ENCODE data around the gene ARHGEF3.
"Not testable (repeated sequence)": the region's sequence is repeated elsewhere in the genome, so short reads cannot be mapped to it uniquely, and the experiment has no call there.

Gene ARHGEF3

GRCh38 chr3:56764904-56765547, 36.7 kb downstream of the ARHGEF3 start:
- no peak for DNase-seq

- no peak for DNase-seq
These were observed 37.6 kb downstream of the ARHGEF3 start for GRCh38 chr3:56764184-56764583.

GRCh38 chr3:56763233-56763632, 38.5 kb downstream of the ARHGEF3 start:
- DNase-seq, result no peak

- no peak for DNase-seq
These were observed 39.0 kb downstream of the ARHGEF3 start for GRCh38 chr3:56762718-56763117.

- no peak for DNase-seq
These were observed 39.7 kb downstream of the ARHGEF3 start for GRCh38 chr3:56761887-56762651.

- DNase-seq, result no peak
These were observed 40.7 kb downstream of the ARHGEF3 start for GRCh38 chr3:56761023-56761422.

GRCh38 chr3:56759532-56759931, 42.2 kb downstream of the ARHGEF3 start:
- no peak for DNase-seq

- no peak for DNase-seq
These were observed 43.2 kb downstream of the ARHGEF3 start for GRCh38 chr3:56758539-56758981.

- not testable (repeated sequence) for DNase-seq
These were observed 43.7 kb downstream of the ARHGEF3 start for GRCh38 chr3:56758042-56758441.

GRCh38 chr3:56754741-56755417, 46.9 kb downstream of the ARHGEF3 start:
- DNase-seq, result no peak

GRCh38 chr3:56753206-56753820, 48.4 kb downstream of the ARHGEF3 start:
- no peak for DNase-seq

- DNase-seq, result no peak
These were observed 50.6 kb downstream of the ARHGEF3 start for GRCh38 chr3:56751056-56751707.

GRCh38 chr3:56748663-56749231, 53.0 kb downstream of the ARHGEF3 start:
- no peak for DNase-seq

GRCh38 chr3:56747150-56747549, 54.6 kb downstream of the ARHGEF3 start:
- no peak for DNase-seq

- DNase-seq, result no peak
These were observed 57.7 kb downstream of the ARHGEF3 start for GRCh38 chr3:56744016-56744415.

GRCh38 chr3:56742887-56743286, 58.9 kb downstream of the ARHGEF3 start:
- no peak for DNase-seq

- DNase-seq, result no peak
These were observed 62.7 kb downstream of the ARHGEF3 start for GRCh38 chr3:56739036-56739435.

- no peak for DNase-seq
These were observed 64.7 kb downstream of the ARHGEF3 start for GRCh38 chr3:56737006-56737405.

GRCh38 chr3:56732109-56732508, 69.6 kb downstream of the ARHGEF3 start:
- DNase-seq, result no peak

- no peak for DNase-seq
These were observed 76.6 kb downstream of the ARHGEF3 start for GRCh38 chr3:56725175-56725574.

GRCh38 chr3:56724676-56725075, 77.1 kb downstream of the ARHGEF3 start:
- no peak for DNase-seq

- no peak for DNase-seq
These were observed 80.9 kb downstream of the ARHGEF3 start for GRCh38 chr3:56720849-56721248.
